Femur (tissue), 1 donor: ENCODE data around the gene ATP9A.
"Not testable (repeated sequence)": the region's sequence is repeated elsewhere in the genome, so short reads cannot be mapped to it uniquely, and the experiment has no call there.

Source experiments
- DNase-seq: peaks from one replicate; pipeline ENCODE4 v3.0.0-alpha.2; 2017

Gene ATP9A

DNA sequence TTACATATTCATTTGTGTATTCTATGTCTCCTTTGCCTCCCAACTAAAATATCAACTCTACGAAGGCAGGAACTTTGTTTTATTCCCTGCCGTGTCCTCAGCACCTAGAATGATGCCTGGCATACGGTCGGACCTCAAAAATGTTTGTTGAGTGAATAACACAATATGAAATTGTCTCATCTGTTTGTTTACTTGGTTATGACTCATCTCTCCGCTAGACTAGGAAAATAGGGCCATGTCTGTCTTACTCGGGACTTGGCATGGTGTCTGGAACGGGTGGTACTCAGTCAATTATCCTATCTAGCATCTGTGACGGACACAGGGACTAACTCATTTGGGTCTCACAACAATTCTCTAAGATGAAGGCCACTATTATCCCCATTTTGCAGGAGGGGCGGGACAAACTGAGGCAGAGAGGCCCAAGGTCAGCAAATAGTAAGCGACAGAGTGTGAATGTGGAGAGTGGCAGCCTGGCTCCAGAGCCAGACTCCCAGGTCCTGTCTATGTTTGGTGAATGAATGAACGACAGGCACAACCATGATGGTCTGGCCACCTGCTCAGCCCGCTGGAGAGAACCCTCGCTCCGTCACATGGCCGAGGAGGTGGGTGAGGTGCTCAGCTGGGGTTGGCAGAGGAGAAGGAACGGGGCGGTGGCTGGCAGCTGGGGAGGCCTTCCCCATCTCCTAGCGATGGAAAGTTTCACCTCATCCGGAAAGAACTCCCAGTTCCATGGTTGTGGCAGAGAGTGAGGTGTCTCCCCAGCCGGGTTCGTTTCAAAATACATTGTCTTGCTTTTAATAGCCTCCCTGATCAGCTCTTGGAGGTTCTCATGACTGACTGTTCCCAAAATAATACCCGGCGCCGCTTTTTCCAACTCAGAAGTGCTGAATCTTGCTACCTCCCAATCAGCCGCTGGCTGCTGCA is 198.1 kb downstream of the ATP9A start:
- DNase-seq = peak; percentile 82

DNA sequence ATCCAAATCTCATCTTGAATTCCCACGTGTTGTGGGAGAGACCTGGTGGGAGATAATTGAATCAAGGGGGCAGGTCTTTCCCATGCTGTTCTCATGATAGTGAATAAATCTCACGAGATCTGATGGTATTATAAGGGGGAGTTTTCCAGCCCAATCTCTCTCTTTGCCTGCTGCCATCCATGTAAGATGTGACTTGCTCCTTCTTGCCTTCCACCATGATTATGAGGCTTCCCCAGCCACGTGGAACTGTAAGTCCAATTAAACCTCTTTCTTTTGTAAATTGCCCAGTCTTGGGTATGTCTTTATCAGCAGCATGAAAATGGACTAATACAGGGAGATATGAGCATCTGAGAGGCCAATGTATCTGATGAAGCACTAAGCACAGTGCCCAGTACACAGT is 199.7 kb downstream of the ATP9A start:
- DNase-seq = not testable (repeated sequence)

DNA sequence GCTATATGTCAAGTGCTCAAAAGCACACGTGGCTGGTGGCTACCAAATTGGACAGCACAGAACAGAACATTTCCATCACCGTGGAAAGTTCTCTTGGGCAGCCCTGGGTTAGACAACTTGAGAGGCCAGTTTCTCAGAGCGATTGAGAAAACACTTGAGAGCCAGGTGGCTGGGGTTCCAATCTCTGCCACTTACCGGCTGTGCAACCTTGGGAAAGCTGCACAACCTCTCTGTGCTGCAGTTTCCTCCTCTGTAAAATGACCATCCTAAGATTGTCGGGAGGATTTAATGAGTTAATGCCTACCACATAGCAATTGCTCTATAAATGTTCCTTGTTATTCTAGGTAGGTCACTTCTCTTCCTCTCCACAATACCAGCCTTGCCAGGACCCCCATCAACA is 200.6 kb downstream of the ATP9A start:
- no peak for DNase-seq

DNA sequence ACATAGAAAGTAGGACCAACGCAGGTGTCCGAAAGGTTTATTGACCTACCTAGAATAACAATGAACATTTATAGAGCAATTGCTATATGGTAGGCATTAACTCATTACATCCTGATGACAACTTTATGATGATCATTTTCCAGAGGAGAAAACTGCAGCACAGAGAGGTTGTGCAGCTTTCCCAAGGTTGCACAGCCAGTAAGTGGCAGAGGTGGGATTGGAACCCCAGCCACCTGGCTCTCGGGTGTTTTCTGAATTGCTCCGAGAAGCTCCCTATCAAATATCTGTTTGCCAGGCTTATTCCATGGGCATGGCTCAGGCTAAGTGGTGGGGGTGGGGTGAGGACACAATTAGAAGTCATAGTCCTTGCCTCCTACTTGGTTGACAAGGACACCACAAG is 201.6 kb downstream of the ATP9A start:
- no peak for DNase-seq

DNA sequence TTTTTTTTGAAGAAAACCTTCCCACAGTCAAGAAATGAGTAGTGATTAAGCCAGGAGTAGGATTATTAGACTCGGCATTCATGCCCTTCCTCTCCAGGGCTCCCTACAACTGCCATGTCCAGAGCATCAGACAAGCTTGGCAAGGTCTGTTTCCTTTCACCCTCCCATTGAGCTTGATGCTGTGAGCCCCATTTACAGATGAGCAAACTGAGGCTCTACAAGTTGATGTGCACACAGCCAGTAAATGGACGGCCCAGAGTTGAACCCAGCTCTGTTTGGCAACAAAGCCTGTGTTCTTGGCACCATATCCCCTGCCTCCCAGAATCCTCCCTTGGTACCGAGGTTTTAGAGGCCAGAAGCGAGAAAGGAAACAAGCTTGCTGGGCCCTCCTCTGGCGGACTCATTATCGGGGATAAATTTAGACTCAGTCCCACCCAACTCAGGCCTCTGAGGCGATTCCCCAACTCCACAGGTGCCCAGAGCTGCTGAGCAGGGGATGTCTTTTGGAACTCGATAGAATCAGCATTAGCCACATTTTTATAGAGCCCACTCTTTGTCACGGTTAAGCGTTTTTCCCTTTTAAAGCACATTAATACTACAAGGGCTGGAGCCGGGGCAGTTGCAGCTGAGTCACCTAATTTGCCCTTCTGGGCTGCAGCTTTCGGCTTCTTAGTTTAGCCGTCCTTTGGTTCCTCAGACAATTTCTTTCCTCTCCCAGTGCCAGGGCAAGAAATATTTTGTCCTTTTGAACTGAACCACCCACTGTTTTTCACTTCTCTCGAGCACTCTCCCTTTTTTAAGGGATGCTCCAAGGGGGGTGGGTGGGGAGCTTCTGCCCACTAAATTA is 202.7 kb downstream of the ATP9A start:
- DNase-seq = peak; percentile 64

DNA sequence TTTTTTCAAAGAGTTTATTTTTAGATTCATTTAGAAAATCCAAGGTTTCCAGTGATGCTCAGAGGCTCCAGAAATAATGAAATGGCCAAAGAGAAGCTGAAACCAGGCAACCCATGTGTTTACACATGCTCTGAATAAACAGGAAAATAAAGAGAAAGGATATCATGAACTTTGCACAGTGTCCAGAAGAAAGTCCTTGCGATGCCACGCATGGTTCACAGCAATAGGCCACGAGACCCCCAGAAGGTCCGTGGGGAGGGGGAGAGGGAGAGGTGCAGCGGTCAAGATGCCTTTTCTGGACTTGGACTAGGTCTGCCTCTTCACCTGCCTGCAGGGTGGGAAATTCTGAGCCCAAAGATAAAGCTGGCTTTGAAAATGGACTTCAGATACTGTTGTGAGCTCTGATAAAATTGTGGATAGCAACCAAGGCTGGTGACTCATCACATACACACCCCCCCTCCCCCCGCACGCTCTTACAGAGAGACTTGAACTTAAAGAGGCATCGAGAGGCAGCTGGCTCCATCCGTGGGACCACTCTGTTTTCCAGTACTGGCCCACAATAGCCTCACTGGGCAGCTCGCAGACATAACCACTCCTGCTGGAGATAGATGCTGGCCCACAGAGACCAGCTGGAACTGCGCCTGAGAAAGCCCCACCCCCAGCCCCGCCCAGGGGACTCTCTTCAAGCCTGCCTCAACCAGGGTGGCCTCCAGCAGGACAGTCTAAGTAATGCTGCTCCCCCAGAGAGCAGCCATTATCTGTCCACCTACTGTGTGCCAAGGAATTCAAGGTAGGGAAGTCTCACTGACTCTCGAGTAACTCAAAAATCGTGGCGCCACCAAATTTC is 204.5 kb downstream of the ATP9A start:
- DNase-seq = peak; percentile 88

DNA sequence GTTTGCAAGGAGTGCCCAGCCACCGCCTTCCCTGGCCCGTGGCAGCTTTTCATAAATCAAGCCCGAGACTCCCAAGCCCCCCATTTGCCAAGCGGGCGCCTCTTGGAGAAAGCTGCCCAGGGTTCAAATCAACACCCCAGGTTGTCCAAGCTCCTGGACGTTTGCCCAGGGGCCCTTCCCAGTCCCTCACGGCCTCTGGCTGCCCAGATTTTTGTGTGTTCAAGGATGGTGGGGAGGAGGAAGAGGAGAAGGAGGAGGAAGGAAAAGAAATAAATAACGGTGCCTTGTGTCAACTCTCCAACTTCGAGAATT is 205.1 kb downstream of the ATP9A start:
- no peak for DNase-seq

DNA sequence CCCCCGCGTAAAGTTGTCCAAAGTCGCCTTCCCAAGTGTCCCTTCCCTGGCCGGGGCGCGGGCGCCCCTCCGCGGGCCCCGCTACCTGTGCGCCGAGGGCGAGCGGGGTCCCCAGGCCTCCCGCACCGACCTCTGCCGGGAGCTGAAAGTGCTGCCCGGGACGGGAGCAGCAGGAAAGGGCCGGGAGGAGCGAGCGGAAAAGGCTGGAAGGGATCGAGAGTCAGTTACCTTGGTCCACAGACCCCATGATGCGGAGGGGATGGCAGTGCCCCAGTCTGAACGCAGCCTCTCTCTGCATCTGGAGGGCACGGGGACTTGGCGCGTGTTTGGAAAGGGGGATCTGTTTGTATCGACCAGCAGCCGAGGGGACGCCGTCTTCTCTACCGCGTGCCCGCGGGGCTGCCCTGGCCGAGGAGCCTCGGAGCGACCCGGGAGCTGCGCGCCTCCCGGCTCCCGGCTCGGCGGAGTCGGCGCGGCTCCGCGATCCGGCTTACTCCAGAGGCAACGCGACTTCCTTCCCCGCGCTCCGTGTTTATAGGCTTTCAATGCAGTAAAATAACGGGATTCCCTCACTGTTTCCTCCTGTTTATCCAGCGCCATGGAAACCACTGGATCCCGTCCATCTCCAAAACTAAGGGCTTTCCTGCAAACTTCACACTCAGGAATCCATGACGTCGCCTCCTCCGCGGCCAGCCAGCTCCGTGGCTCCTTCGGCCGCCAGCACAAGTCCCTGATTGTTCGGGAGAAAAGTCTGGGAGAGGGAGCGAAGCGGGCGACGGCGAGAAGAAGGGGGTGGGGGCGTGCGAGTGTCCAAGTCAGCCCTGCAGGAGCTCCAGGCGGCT is 205.6 kb downstream of the ATP9A start:
- peak; percentile 98 for DNase-seq

DNA sequence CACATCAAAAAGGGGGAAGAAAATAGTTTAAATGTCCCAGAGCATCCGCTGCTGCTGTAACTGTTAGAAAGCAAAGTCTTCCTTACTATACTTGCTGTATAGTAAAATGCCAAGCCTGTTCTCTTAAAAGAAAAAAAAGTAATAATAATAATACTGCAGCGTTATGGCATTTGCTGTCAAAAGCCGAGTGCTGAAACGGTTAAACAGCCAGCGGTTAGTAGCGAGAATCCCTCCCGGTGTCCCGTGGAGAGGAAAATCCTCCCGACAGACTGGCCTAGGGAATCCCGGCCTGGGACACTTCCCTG is 206.2 kb downstream of the ATP9A start:
- no peak for DNase-seq

DNA sequence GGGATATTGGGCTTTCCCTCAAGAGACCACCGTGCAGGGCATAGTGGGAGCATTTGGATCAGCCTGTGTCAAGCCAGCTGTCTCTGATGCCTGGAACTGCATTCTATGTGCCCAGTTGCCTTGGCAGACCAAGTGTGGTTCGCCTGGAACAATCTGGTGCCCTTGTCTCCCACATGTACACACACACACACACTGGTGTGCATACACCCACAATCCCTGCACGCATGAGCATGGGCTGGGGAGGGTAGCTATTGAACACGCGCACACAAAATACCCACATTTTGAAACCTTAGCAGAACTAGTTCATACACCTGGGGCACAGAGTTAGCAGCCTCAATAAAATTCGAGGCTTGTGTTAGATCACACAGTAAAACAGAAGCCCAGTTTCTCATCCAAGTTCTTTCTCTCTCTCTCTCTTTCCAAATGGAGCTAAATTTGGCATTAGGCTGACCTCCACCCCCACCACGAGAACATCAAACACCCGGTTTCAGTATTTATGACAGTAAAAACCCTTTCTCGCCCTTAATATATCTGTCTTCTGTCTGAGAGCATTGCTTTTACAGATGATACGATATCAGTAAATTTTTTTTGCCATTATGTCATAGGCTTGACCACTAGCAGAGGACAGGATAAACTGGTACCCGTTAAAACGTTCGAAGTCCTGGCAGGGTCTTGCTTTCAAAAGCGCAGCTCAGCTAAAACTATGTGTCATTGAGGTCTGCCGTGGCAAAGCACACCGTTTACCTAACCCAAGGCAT is 207.5 kb downstream of the ATP9A start:
- peak; percentile 47 for DNase-seq

DNA sequence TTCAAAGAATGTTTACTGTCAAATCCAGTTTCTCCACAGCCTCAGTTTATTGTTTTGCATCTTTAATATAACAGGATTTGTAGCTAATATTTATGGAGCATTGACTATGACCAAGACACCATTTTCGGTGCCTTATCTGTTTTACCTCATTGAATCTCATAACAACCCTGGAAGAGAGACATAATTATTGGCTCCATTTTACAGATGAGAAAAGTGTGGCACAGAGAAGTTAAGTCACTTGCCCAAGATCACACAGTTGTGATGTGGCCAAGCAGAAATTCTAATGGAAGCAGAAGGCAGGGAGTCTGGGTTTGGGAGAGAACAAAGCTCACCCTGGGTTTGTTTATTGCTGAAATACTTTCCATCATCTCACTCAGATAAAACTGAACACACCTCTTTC is 208.1 kb downstream of the ATP9A start:
- DNase-seq = no peak

DNA sequence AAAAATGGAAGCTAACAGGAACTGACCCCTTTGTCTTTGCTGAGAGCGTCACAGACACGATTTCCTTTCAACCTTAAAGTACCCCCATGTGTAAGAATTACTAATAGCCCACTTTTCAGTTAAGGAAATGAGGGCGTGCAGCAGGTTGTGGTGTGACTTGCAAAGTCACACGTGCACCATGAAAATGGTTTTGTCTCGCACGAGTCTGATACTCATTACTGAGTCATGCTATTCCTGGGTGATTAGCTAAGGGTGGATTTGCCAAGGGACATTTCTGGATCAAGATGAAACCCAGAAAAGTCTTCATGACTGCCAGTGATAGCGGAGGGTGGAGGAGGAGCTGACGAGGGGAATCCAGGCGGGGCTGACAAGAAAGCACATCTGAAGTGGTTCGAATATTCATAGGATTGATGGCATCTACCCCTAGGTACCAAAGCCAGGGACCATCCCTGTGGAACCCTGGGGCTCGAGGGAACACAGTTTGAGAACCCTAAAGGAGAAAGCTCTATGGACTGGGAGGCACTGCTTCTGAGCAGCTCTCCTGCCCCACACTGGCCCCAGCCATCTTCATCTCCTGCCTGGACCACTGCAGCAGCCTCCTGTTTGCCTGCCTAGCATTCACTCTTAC is 213.5 kb downstream of the ATP9A start:
- DNase-seq = no peak

DNA sequence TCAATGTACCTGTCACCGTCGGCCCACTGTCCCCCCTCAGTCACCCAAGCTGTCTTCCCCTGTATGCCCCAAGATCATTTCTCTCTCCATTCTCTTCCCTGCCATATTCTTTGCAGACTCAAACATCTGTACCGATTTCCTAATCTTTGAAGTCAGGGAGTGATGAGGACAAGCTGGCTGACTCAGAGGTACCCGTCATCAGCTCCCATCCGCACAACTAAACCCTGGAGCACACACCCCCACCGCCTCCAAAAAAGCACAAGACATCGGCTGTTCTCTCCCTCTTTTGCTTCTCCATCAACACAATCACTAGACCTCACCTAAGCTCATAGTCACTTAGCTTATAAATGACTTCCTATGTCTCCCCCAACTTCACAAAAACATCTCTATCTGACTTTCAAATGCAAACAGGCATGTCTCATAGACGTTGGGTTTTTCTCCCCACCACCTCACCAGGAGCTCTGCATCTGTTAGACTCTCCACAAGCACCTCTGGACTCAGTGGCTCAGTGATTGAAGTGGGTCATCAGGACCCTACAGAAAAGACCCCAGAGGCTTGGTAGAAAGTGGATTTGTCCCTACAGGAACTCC is 214.2 kb downstream of the ATP9A start:
- no peak for DNase-seq

DNA sequence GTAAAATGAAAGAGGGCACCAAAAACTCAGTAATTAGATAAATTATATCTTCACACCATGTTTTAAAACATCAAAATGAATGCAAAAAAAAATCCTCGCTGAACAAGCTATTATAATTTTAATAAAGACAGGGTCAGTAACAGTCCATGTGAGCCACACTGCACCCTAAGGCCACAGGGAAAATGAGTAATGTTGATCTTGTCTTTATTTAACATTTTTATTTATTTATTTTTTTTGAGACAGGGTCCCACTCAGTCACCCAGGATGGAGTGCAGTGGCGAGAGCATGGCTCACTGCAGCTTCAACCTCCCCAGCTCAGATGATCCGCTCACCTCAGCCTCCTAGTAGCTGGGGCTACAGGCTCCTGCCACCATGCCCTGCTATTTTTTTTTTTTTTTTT is 217.0 kb downstream of the ATP9A start:
- DNase-seq = no peak

DNA sequence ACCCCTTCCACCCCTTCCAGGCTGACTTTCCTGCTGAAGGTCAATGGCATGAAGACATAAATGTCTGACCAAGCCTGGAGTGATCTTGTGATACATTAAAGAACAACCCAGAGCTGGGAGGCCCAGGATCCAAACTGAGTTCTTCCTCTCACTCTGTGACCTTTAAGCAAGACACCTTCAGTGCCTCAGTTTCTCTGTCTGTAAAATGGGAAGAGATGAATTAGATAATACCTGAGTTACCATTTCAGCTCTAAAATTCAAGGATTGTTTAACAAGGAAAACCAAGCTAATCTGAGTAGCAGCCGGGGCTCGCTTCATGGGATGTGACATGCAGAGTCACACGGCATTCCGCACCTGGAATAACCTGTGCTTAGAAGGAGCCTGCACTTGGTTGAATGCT is 218.7 kb downstream of the ATP9A start:
- DNase-seq = no peak

DNA sequence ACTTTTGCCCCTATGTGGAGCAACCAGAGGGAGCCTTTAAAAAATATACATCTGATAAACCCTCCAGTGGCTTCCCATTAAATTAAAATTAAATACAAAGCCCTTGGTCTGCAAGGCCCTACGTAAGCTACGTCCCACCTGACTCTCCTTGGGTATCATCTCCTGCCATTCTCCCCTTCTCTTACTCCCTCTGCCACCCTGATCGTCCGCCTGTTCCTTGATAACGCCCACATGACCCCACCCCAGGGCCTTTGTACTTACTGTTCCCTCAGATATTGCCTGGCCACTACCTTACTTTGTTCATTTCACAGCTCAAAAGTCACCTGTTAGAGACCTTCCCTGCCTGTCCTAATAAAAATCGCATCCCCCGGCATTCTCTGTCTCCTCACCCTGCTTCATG is 220.2 kb downstream of the ATP9A start:
- DNase-seq = no peak
